ENCODE data around the gene LCN6.

LCN6 gene

GRCh38 chr9:136718345-136719194 lies 29.8 kb downstream of the LCN6 start:
- DNase-seq (ENCODE audit: low read depth) = no peak
- no peak for TF ChIP-seq CTCF (IDR thresholded peaks at IDR 0.05; ENCODE audit: low read length, missing control alignments)
- H3K4me3 ChIP-seq (replicated peaks; ENCODE audit: low read depth, low read length) = no peak overlapping the region

GRCh38 chr9:136717399-136717798 lies 30.9 kb downstream of the LCN6 start:
- DNase-seq (ENCODE audit: low read depth) = no peak
- TF ChIP-seq CTCF (IDR thresholded peaks at IDR 0.05; ENCODE audit: low read length, missing control alignments) = no peak
- no peak overlapping the region for H3K4me3 ChIP-seq (replicated peaks; ENCODE audit: low read depth, low read length)

GRCh38 chr9:136714893-136715274 lies 33.4 kb downstream of the LCN6 start:
- no peak overlapping the region for H3K4me3 ChIP-seq (replicated peaks; ENCODE audit: low read depth, low read length)
- no peak for TF ChIP-seq CTCF (IDR thresholded peaks at IDR 0.05; ENCODE audit: low read length, missing control alignments)

GRCh38 chr9:136714096-136714892 lies 34.0 kb downstream of the LCN6 start:
- TF ChIP-seq CTCF (IDR thresholded peaks at IDR 0.05; ENCODE audit: low read length, missing control alignments) = no peak
- peak overlapping the region; percentile 64 for H3K4me3 ChIP-seq (replicated peaks; ENCODE audit: low read depth, low read length)
- peak; percentile 64 for DNase-seq (ENCODE audit: low read depth)

More at GRCh38 chr9:136714893-136715274, 33.4 kb downstream of the LCN6 start:
- no peak for DNase-seq (ENCODE audit: low read depth)

- no peak for DNase-seq (ENCODE audit: low read depth)
- H3K4me3 ChIP-seq (replicated peaks; ENCODE audit: low read depth, low read length) = peak overlapping the region; percentile 64
- TF ChIP-seq CTCF (IDR thresholded peaks at IDR 0.05; ENCODE audit: low read length, missing control alignments) = no peak
Observed at GRCh38 chr9:136713550-136713949, 34.8 kb downstream of the LCN6 start.

- TF ChIP-seq CTCF (IDR thresholded peaks at IDR 0.05; ENCODE audit: low read length, missing control alignments) = no peak
- H3K4me3 ChIP-seq (replicated peaks; ENCODE audit: low read depth, low read length) = peak overlapping the region; percentile 64
- DNase-seq (ENCODE audit: low read depth) = no peak
Observed at GRCh38 chr9:136712690-136713544, 35.4 kb downstream of the LCN6 start.

Data from fibroblast of pulmonary artery (primary cell).